GM19238 (cell line): Measurements from ENCODE around the gene DOCK10.

Source experiments
- DNase-seq: peaks from one replicate; pipeline ENCODE4 v3.0.0; 2011; ENCODE audit warnings: low spot score; ENCODE audit not compliant: insufficient read length

Gene DOCK10

GRCh38 chr2:224780823-224781222, 261.4 kb downstream of the DOCK10 start:
- no peak for DNase-seq

- no peak for DNase-seq
Measured at GRCh38 chr2:224780106-224780505, 262.2 kb downstream of the DOCK10 start.

GRCh38 chr2:224778474-224778877, 263.8 kb downstream of the DOCK10 start:
- peak; percentile 26 for DNase-seq

DNA sequence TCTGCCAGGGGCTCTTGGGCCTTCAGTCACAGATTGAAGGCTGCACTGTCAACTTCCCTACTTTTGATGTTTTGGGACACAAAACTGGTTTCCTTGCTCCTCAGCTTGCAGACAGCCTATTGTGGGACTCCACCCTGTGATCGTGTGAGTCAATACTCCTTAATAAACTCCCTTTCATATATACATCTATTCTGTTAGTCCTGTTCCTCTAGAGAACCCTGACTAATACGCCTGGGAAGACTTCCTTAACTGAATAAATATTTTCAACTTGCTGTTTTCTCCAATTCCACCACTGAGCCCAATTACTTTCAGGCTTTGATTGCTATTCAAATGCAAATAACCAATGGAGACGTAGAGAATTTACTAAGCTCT, 264.7 kb downstream of the DOCK10 start:
- no peak for DNase-seq

- DNase-seq, result no peak
Measured at GRCh38 chr2:224776795-224777558, 265.3 kb downstream of the DOCK10 start.

GRCh38 chr2:224775647-224776046, 266.6 kb downstream of the DOCK10 start:
- DNase-seq, result no peak

- DNase-seq, result no peak
Measured at GRCh38 chr2:224774735-224775134, 267.5 kb downstream of the DOCK10 start.

GRCh38 chr2:224772494-224772893, 269.8 kb downstream of the DOCK10 start:
- no peak for DNase-seq

GRCh38 chr2:224769489-224769888, 272.8 kb downstream of the DOCK10 start:
- DNase-seq, result no peak

DNA sequence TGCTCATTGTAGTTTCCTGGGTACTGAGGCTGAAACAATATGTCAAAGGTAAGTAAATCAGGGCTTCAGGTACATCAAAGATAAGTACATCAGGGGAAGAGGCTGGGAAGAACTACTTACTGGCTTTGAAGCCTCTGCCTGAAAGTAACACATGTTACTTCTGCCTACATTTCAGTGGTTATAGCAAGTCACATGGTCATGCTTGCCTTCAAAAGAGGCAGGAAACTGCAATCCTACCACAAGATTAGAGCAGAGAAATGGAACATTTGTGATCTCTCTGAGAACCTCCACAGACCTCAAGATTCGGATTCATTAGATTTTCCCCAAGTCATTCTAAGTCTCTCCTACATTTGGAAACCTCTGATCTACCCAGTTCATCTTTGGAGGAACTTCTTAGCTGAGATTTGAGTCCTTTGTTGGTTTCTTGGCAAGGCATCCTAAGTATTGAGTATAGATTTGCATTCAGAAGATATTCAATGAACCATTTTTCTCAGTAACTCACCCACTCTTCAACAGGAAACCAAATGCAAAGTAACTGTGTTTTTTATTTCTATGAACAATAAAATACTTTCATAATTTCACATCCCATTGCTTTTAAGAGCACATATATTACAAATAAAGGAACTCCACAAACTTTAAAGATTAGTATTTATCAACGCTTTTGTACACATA, 277.6 kb downstream of the DOCK10 start:
- DNase-seq, result no peak

GRCh38 chr2:224757934-224758548, 284.2 kb downstream of the DOCK10 start:
- DNase-seq, result no peak

GRCh38 chr2:224753743-224754540, 288.3 kb downstream of the DOCK10 start:
- no peak for DNase-seq

- DNase-seq, result no peak
Measured at GRCh38 chr2:224751996-224752698, 290.1 kb downstream of the DOCK10 start.

- DNase-seq, result no peak
Measured at GRCh38 chr2:224749136-224749535, 293.1 kb downstream of the DOCK10 start.

GRCh38 chr2:224747765-224748164, 294.5 kb downstream of the DOCK10 start:
- no peak for DNase-seq

- no peak for DNase-seq
Measured at GRCh38 chr2:224736227-224736626, 306.0 kb downstream of the DOCK10 start.

DNA sequence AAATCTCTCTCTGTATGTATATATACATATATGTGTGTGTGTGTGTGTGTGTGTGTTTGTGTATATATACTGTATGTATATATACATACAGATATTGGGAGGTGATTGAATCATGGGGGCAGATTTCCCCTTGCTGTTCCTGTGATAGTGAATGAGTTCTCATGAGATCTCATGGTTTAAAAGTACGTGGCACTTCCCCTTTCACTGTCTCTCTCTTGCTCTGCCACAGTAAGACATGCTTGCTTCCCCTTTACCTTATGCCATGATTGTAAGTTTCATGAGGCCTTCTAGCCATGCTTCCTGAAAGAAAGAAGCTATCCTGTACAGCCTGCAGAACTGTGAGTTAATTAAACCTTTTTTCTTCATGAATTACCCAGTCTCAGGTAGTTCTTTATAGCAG, 307.3 kb downstream of the DOCK10 start:
- DNase-seq, result no peak

GRCh38 chr2:224731665-224732064, 310.6 kb downstream of the DOCK10 start:
- no peak for DNase-seq

- no peak for DNase-seq
Measured at GRCh38 chr2:224729435-224729834, 312.8 kb downstream of the DOCK10 start.

GRCh38 chr2:224724331-224724730, 317.9 kb downstream of the DOCK10 start:
- DNase-seq, result no peak

DNA sequence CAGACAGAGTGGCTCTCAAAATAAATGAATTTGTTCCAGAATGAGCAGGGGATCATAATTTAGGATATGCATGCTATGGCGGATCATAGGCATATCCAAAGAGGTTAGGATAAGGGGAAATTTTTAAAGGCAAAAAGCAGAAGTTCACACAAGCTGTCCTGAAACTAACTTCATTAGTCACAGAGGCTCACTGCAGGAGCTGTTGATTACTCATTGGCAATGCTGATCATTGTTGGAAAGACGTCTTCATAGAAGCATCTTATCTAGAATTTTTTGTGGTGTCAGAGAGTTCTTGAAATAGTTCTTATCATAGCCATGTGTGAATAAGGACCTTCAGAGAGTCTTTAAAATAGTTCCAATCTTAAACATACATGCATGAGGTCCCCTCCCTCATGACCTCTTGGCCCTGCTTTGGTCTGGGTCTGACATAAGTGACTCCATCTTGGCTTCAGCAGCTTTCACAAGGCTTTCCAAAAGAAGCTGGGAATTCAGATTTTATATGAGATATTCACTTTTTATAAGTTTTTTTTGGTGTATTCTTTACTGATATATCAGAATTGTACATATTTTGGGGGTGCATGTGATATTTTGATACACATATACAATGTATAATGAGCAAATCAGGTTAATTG, 318.6 kb downstream of the DOCK10 start:
- no peak for DNase-seq
